Karpas-422 (cell line): Measurements from ENCODE around the gene BCO2. TPM values are rescaled to one million over a fixed set of nuclear protein-coding genes. Genes with fewer than 3 reads are reported as not detected.
A peak's percentile ranks its signal among the peaks of the same experiment; 100 is the strongest.

Experiments used
- DNase-seq: peaks from one replicate; pipeline ENCODE4 v3.0.0-alpha.2; 2015
- H2AFZ ChIP-seq: fragments of 200-600 bp; sonication (generic); 2 replicates; pipeline ENCODE4 v1.6.1; 2014; ENCODE audit warnings: antibody characterized with exemption, low read length, mixed read lengths
- H3K27ac ChIP-seq: fragments of 200-600 bp; sonication (generic); 2 replicates; pipeline ENCODE4 v1.5.1; 2014; ENCODE audit warnings: mild to moderate bottlenecking, low read length, moderate library complexity
- H3K27me3 ChIP-seq: fragments of 200-600 bp; sonication (generic); 2 replicates; pipeline ENCODE4 v1.6.1; 2014; ENCODE audit warnings: low read length, mixed read lengths
- H3K36me3 ChIP-seq: fragments of 200-600 bp; sonication (generic); 2 replicates; pipeline ENCODE4 v1.6.1; 2014; ENCODE audit warnings: low read length, mixed read lengths; ENCODE audit not compliant: insufficient read depth
- H3K4me1 ChIP-seq: fragments of 200-600 bp; sonication (generic); 2 replicates; pipeline ENCODE4 v1.6.1; 2014; ENCODE audit warnings: mild to moderate bottlenecking, low read length, mixed read lengths
- H3K4me2 ChIP-seq: fragments of 200-600 bp; sonication (generic); 2 replicates; pipeline ENCODE4 v1.6.1; 2014; ENCODE audit warnings: low read length, low read depth, mild to moderate bottlenecking; ENCODE audit not compliant: poor library complexity, severe bottlenecking
- H3K4me3 ChIP-seq: fragments of 200-600 bp; sonication (generic); 2 replicates; pipeline ENCODE4 v1.5.1; 2014; ENCODE audit warnings: mild to moderate bottlenecking, antibody characterized with exemption, low read length, mixed read lengths
- H3K79me2 ChIP-seq: fragments of 200-600 bp; sonication (generic); 2 replicates; pipeline ENCODE4 v1.6.1; 2014; ENCODE audit warnings: mild to moderate bottlenecking, low read length, mixed read lengths
- H3K9ac ChIP-seq: fragments of 200-600 bp; sonication (generic); 2 replicates; pipeline ENCODE4 v1.6.0; 2014; ENCODE audit warnings: low read length
- H3K9me2 ChIP-seq: fragments of 200-600 bp; sonication (generic), shearing (Covaris generic); replicated peaks from 2 replicates; pipeline ENCODE4 v1.6.0; 2014; ENCODE audit warnings: mild to moderate bottlenecking, low read length, moderate library complexity; ENCODE audit not compliant: insufficient read depth
- H3K9me3 ChIP-seq: fragments of 300-700, 200-600 bp; sonication (generic); 2 replicates; pipeline ENCODE4 v1.6.1; 2014; ENCODE audit warnings: low read length, mixed read lengths
- H4K20me1 ChIP-seq: fragments of 200-600 bp; sonication (generic); 2 replicates; pipeline ENCODE4 v1.6.1; 2014; ENCODE audit warnings: mild to moderate bottlenecking, antibody characterized with exemption, low read length, low read depth; ENCODE audit not compliant: insufficient read depth
- total RNA-seq: library from RNA; depleted of rRNA; stranded (reverse); fragments of >200 nt; shearing (Covaris generic); gene quantifications from 2 replicates; pipeline ENCODE4 v1.2.3, GENCODE V29; 2014; ENCODE audit warnings: low replicate concordance

The BCO2 gene
- total RNA-seq, 1 experiment from 2014 or later, result 1.1 TPM

DNA sequence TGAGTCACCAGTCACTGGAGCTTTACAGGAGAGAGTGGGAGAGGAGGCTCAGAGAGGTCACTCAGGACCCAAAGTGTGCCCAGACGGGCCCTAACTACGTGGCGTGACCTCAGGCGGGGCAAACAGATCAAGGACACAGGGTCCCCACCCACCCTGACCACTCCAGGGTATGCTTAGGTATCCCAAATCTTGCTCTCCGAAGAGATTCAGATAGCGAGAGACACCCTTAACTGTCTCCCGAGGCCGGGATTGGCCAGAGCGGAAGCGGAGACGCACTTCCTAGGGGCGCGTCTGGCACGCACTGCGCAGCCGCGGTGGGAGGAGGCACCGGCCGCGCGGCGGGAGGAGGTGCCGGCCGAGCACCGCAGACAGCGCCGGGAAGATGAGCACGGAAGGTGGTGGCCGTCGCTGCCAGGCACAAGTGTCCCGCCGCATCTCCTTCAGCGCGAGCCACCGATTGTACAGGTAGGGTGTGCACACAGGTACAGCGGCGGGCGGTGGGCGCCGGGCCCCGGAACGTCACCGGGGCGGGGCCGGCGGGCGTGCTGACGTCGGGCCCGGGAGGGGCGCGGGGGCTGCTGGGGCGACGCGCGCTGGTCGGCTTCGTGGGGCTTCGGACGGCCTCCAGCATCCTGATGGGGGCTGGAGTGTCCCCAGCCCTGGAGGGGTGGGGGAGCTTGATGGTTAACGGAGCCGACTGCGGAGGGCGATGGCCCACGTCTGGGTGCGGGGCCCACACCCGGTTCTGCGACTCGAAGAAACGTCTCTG lies 50.9 kb downstream of the BCO2 start, which contains the start of gene PTS:
PTS (plus strand) TSS at position 367 of the 769 bp plus-strand sequence; CDS start at position 383, 16 bp downstream.
- peaks cover 9% of the 10 kb centered on the region for H3K4me1 ChIP-seq
- peaks cover 26% of the 10 kb centered on the region for H3K79me2 ChIP-seq
- H3K4me2 ChIP-seq, result peak within 1 kb of the TSS; percentile 91

DNA sequence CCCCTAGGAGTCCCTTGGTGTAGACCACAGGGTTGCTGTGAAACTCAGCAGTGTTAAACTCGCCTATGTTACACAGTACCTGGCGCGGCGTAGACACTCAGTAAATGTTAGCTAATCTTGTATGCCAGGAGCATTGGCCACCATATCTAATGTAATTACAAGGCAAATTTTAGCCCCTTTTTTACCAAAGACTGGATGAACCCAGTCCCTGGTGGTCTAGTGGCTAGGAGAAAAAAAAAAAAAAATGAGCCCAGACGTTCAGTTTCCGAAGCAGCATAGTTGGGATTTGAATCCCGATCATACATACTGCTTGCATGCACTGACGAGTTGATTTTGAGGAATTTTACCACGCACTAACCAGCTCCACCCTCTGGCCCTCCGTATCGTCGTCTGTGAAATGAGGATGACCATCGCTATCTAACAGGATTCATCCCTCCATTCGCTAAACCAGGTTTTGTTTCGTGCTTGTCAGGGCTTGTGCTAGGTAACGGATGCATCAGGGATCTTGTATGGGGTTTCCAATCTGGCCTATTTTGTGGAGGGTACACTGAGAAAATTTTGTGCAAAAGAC lies 51.6 kb downstream of the BCO2 start:
- Histone ChIP-seq H3K9me3 (no peaks in the 10 kb centered on the region), H3K9me2 (no peaks in the 10 kb centered on the region), H3K27me3 (no peaks in the 10 kb centered on the region), H3K27ac (no peak overlapping the region), H3K36me3 (0 out of 2 replicates have a peak, but pooled peaks cover 3% of the 10 kb centered on the region), H3K79me2 (peaks cover 26% of the 10 kb centered on the region), H3K4me3 (peak overlapping the region; percentile 82), H4K20me1 (no peaks in the 10 kb centered on the region), H3K9ac (peak overlapping the region; percentile 81), H3K4me2 (peak overlapping the region; percentile 91), H2AFZ (no peak overlapping the region; the same call in 1 of the 2 replicates), H3K4me1 (peaks cover 9% of the 10 kb centered on the region)
- DNase-seq, result no peak

More for the DNA sequence above, 50.9 kb downstream of the BCO2 start, which contains the start of gene PTS:
- Histone ChIP-seq H2AFZ (peak within 1 kb of the TSS; percentile 56), H3K9me2 (no peaks in the 10 kb centered on the region), H3K9me3 (no peaks in the 10 kb centered on the region), H3K36me3 (0 out of 2 replicates have a peak, but pooled peaks cover 3% of the 10 kb centered on the region), H3K9ac (peak within 1 kb of the TSS; percentile 81), H3K27ac (no peak within 1 kb of the TSS), H3K4me3 (peak within 1 kb of the TSS; percentile 82), H3K27me3 (no peaks in the 10 kb centered on the region), H4K20me1 (no peaks in the 10 kb centered on the region)
- DNase-seq, result peak; percentile 89

DNA sequence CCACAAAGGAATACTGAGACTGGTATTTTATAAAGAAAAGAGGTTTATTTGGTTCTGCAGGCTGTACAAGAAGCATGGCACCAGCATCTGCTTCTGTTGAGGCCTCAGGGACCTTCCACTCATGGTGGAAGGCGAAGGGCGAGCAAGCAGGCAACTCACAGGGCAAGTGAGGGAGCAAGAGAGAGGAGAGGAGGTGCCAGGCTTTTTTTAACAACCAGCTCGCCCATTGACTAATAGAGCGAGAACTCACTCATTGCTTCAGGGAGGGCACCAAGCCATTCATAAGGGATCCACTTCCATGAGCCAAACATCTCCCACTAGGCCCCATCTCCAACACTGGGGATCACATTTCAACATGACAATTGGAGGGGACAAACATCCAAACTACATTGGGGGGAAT lies 52.2 kb downstream of the BCO2 start:
- Histone ChIP-seq H3K4me3 (peak overlapping the region; percentile 82), H3K9ac (peak overlapping the region; percentile 81), H3K9me3 (no peaks in the 10 kb centered on the region), H2AFZ (no peak overlapping the region), H4K20me1 (no peaks in the 10 kb centered on the region), H3K4me2 (peak overlapping the region; percentile 91), H3K36me3 (0 out of 2 replicates have a peak, but pooled peaks cover 3% of the 10 kb centered on the region), H3K4me1 (peaks cover 9% of the 10 kb centered on the region), H3K79me2 (peaks cover 26% of the 10 kb centered on the region), H3K27me3 (no peaks in the 10 kb centered on the region), H3K9me2 (no peaks in the 10 kb centered on the region), H3K27ac (no peak overlapping the region)
- DNase-seq, result no peak

DNA sequence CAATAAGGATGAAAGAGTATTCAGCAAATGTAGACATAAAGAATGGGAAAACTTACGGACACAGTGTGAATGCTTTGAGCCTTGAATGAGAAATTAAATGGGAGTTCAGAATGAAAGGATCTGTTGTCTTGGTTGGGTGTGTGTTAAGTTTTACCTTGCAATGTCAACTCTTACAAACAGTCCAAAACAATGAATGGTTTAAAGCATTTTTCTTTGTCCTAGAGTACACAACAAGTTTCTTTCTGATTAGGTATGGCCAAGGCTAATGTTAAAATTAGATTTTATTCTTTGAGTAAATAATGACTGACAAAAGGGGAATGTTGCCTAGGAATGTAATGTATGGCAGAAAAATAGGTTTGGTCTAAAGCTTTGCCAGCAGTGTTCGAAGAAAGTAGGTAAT lies 53.4 kb downstream of the BCO2 start:
- Histone ChIP-seq H3K9me3 (no peaks in the 10 kb centered on the region), H3K4me2 (no peak overlapping the region), H3K4me3 (no peak overlapping the region), H3K79me2 (peaks cover 26% of the 10 kb centered on the region), H2AFZ (no peak overlapping the region), H4K20me1 (no peaks in the 10 kb centered on the region), H3K27ac (no peak overlapping the region), H3K36me3 (0 out of 2 replicates have a peak, but pooled peaks cover 3% of the 10 kb centered on the region), H3K9ac (no peak overlapping the region), H3K4me1 (peaks cover 9% of the 10 kb centered on the region), H3K27me3 (no peaks in the 10 kb centered on the region), H3K9me2 (no peaks in the 10 kb centered on the region)
- no peak for DNase-seq

DNA sequence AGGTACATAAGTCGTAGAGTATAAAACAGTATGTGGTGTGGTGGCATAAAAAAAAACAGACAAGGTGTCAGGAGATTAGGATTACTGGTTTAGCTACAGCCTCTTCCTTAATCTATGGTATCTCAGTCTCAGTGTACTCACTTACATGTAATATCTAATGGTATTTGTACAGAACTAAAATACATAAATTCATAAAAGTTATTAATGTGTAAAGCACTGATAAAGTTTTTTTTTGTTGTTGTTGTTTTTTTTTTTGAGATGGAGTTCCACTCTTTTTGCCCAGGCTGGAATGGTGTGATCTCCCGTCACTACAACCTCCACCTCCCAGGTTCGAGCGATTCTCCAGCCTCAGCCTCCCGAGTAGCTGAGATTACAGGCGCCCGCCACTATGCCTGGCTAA lies 53.8 kb downstream of the BCO2 start:
- Histone ChIP-seq H3K9me3 (no peaks in the 10 kb centered on the region), H4K20me1 (no peaks in the 10 kb centered on the region), H3K9ac (no peak overlapping the region), H3K4me1 (peaks cover 9% of the 10 kb centered on the region), H3K27me3 (no peaks in the 10 kb centered on the region), H3K9me2 (no peaks in the 10 kb centered on the region), H3K4me2 (no peak overlapping the region), H3K4me3 (no peak overlapping the region), H3K79me2 (peaks cover 26% of the 10 kb centered on the region), H3K27ac (no peak overlapping the region), H3K36me3 (0 out of 2 replicates have a peak, but pooled peaks cover 3% of the 10 kb centered on the region), H2AFZ (no peak overlapping the region)
- DNase-seq, result no peak

DNA sequence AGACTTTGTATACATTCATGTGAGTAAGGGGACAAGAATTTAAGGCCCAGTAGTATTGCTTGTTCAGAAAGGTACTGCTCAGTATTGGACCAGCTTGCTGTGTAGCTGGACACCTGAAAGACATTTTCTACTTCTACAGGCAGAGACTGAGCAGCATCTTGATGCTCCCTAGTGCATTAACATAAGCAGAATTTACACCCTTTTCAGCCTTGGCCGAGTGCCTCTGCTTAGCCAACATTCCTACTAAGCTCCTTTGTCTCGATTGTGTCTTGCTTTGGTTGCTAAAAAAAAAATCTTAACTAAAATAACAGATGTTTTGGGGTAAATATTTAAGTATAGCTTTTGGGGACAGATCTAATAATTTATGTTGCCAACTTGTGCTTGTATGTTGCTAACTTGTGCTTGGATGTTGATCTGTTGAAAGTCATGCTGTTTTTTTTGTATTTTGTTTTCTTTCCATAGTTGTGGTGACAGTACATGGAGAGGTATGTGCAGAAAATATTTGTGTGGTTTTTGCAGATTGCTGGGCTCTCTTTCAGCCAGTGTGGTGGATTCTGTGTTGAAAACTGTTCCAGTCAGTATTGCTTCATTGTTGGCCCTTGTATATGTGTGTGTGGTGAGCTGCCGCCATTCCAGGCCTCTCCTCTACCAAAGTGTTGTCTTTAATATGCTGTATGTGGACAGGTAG lies 54.6 kb downstream of the BCO2 start:
- no peak overlapping the region for H3K9ac ChIP-seq
- H3K36me3 ChIP-seq, result 0 out of 2 replicates have a peak, but pooled peaks cover 3% of the 10 kb centered on the region
- H3K9me3 ChIP-seq, result no peaks in the 10 kb centered on the region
- no peak overlapping the region for H3K4me2 ChIP-seq
- H3K27ac ChIP-seq, result no peak overlapping the region
- no peak overlapping the region for H3K4me3 ChIP-seq
- no peak for DNase-seq
- H2AFZ ChIP-seq, result no peak overlapping the region
- H3K4me1 ChIP-seq, result peaks cover 9% of the 10 kb centered on the region
- no peaks in the 10 kb centered on the region for H3K9me2 ChIP-seq
- peaks cover 26% of the 10 kb centered on the region for H3K79me2 ChIP-seq
- no peaks in the 10 kb centered on the region for H3K27me3 ChIP-seq
- H4K20me1 ChIP-seq, result no peaks in the 10 kb centered on the region

DNA sequence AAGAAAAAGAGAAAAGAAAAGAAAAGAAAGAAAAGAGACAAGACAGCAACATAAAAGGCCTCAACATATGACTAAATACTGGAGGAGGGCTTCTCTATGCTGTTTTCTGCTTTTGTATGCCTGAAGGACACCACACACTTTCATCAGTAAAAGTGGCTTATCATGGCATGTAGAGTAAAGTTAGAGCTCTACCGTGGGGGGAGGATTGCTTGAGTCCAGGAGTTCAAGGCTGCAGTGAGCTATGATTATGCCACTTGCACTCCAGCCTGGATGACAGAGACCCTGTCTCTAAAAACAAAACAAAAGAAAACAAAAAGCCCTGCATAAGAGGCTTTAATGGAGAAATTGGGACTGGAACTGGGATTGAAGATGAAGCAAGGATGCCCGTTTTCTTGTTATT lies 56.6 kb downstream of the BCO2 start:
- no peak overlapping the region for H3K9ac ChIP-seq
- H3K9me2 ChIP-seq, result no peaks in the 10 kb centered on the region
- H3K36me3 ChIP-seq, result peaks cover 3% of the 10 kb centered on the region; the same call in 1 of the 2 replicates
- peaks cover 21% of the 10 kb centered on the region for H3K79me2 ChIP-seq
- H4K20me1 ChIP-seq, result no peaks in the 10 kb centered on the region
- H3K4me2 ChIP-seq, result no peak overlapping the region
- H3K4me1 ChIP-seq, result peaks cover 9% of the 10 kb centered on the region
- H3K27me3 ChIP-seq, result no peaks in the 10 kb centered on the region
- H3K27ac ChIP-seq, result no peak overlapping the region
- H3K4me3 ChIP-seq, result no peak overlapping the region
- no peaks in the 10 kb centered on the region for H3K9me3 ChIP-seq
- no peak overlapping the region for H2AFZ ChIP-seq
- no peak for DNase-seq
